Thymus (tissue), 11 donors: ENCODE measurements around the gene TMEM184A. TPM values are rescaled to one million over a fixed set of nuclear protein-coding genes. Genes with fewer than 3 reads are reported as not detected.

Experiments used
- DNase-seq, 9 donors: peaks; one replicate each; pipeline ENCODE4 v3.0.0-alpha.2; 2013; ENCODE audit warnings: low spot score in 9 of 9, low read depth in 6 of 9, missing footprints in 1 of 9
- H3K27ac ChIP-seq, 2 donors: one replicate each; pipeline ENCODE4 v1.5.1; 2013; ENCODE audit warnings: control low read depth in 1 of 2, low read depth in 1 of 2, low read length in 1 of 2, mild to moderate bottlenecking in 1 of 2, moderate library complexity in 1 of 2
- H3K27me3 ChIP-seq, 2 donors: one replicate each; pipeline ENCODE4 v1.5.1; 2013; ENCODE audit warnings: low read length in 1 of 2; ENCODE audit not compliant: control insufficient read depth in 2 of 2, insufficient read depth in 1 of 2
- H3K36me3 ChIP-seq, 2 donors: one replicate each; pipeline ENCODE4 v1.5.1; 2013; ENCODE audit warnings: low read length in 1 of 2, mild to moderate bottlenecking in 1 of 2, moderate library complexity in 1 of 2; ENCODE audit not compliant: control insufficient read depth in 2 of 2, insufficient read depth in 2 of 2
- H3K4me1 ChIP-seq, 2 donors: one replicate each; pipeline ENCODE4 v1.5.1; 2013; ENCODE audit warnings: low read length in 2 of 2; ENCODE audit not compliant: control insufficient read depth in 2 of 2, insufficient read depth in 2 of 2
- H3K4me3 ChIP-seq, 2 donors: one replicate each; pipeline ENCODE4 v1.5.1; 2013; ENCODE audit warnings: low read length in 2 of 2, control low read depth in 1 of 2, mild to moderate bottlenecking in 1 of 2
- H3K9me3 ChIP-seq, 2 donors: one replicate each; pipeline ENCODE4 v1.5.1; 2013; ENCODE audit warnings: low read length in 1 of 2, mild to moderate bottlenecking in 1 of 2; ENCODE audit not compliant: control insufficient read depth in 2 of 2, insufficient read depth in 1 of 2
- WGBS: extraction: QIAGEN DNeasy Blood & Tissue Kit; methylation state at CpG from one replicate; pipeline ENCODE4 v1.1.7; 2013; 5-methylcytosine and 5-hydroxymethylcytosine counted together
- polyA plus RNA-seq: library from polyadenylated mRNA; stranded (reverse); fragments of 200-250 nt; gene quantifications from one replicate; pipeline ENCODE4 v1.2.3, GENCODE V29; 2013
- total RNA-seq: library from RNA; stranded (reverse); fragments of 120-200 nt; gene quantifications from one replicate; pipeline ENCODE4 v1.2.4, GENCODE V29; 2013
- donor health status: healthy.

TMEM184A gene
- total and polyA plus RNA-seq, 2 donors = 0.47 to 5.6 TPM

- WGBS = 98% methylated on average over 11 of the region's 11 CpGs
- H3K27ac ChIP-seq = no peak overlapping the region
- peaks cover 5 to 10% of the 10 kb centered on the region in 2 donors for H3K4me1 ChIP-seq
- H3K4me3 ChIP-seq = no peak overlapping the region
- no peak for DNase-seq
- peaks cover 0 to 13% of the 10 kb centered on the region in 2 donors for H3K9me3 ChIP-seq
- no peaks in the 10 kb centered on the region for H3K36me3 ChIP-seq
- H3K27me3 ChIP-seq = peaks cover 0 to 5% of the 10 kb centered on the region in 2 donors
Measured at GRCh38 chr7:1597791-1598190, 41.8 kb upstream of the TMEM184A start.

- Histone ChIP-seq H3K4me1 (peaks cover 8 to 16% of the 10 kb centered on the region in 2 donors), H3K36me3 (no peaks in the 10 kb centered on the region), H3K9me3 (peaks cover 0 to 13% of the 10 kb centered on the region in 2 donors), H3K4me3 (no peak overlapping the region), H3K27ac (no peak overlapping the region), H3K27me3 (peaks cover 0 to 6% of the 10 kb centered on the region in 2 donors)
- 91% methylated on average over 16 of the region's 16 CpGs for WGBS
- no peak for DNase-seq
Measured at GRCh38 chr7:1597066-1597760, 41.2 kb upstream of the TMEM184A start.

GRCh38 chr7:1596181-1597043, 40.4 kb upstream of the TMEM184A start:
- peaks cover 0 to 10% of the 10 kb centered on the region in 2 donors for H3K27me3 ChIP-seq
- peaks cover 0 to 13% of the 10 kb centered on the region in 2 donors for H3K9me3 ChIP-seq
- H3K36me3 ChIP-seq = no peaks in the 10 kb centered on the region
- H3K4me1 ChIP-seq = peaks cover 15 to 24% of the 10 kb centered on the region in 2 donors
- DNase-seq = no peak
- no peak overlapping the region for H3K27ac ChIP-seq
- no peak overlapping the region for H3K4me3 ChIP-seq
- WGBS = 93% methylated on average over 39 of the region's 39 CpGs

GRCh38 chr7:1595636-1596035, 39.6 kb upstream of the TMEM184A start:
- H3K9me3 ChIP-seq = peaks cover 0 to 13% of the 10 kb centered on the region in 2 donors
- H3K27me3 ChIP-seq = peaks cover 0 to 10% of the 10 kb centered on the region in 2 donors
- no peak overlapping the region for H3K27ac ChIP-seq
- DNase-seq = no peak
- WGBS = 89% methylated on average over 12 of the region's 12 CpGs
- H3K36me3 ChIP-seq = no peaks in the 10 kb centered on the region
- no peak overlapping the region for H3K4me3 ChIP-seq
- peaks cover 23 to 31% of the 10 kb centered on the region in 2 donors for H3K4me1 ChIP-seq

- Histone ChIP-seq H3K9me3 (peaks cover 0 to 16% of the 10 kb centered on the region in 2 donors), H3K4me1 (peaks cover 29 to 37% of the 10 kb centered on the region in 2 donors), H3K27me3 (peaks cover 0 to 10% of the 10 kb centered on the region in 2 donors), H3K27ac (no peak overlapping the region), H3K36me3 (no peaks in the 10 kb centered on the region), H3K4me3 (no peak overlapping the region)
- no peak for DNase-seq
- WGBS = 95% methylated on average over 3 of the region's 3 CpGs
Measured at GRCh38 chr7:1595027-1595426, 39.0 kb upstream of the TMEM184A start.

- Histone ChIP-seq H3K9me3 (peaks cover 0 to 19% of the 10 kb centered on the region in 2 donors), H3K27me3 (peaks cover 0 to 10% of the 10 kb centered on the region in 2 donors), H3K4me1 (peaks cover 29 to 46% of the 10 kb centered on the region in 2 donors), H3K36me3 (no peaks in the 10 kb centered on the region), H3K4me3 (no peak overlapping the region), H3K27ac (no peak overlapping the region)
- no peak for DNase-seq
- WGBS = 95% methylated on average over 4 of the region's 4 CpGs
Measured at GRCh38 chr7:1593904-1594421, 38.0 kb upstream of the TMEM184A start.

- DNase-seq = peak in 1 of 9 donors; percentile 33
- H3K27me3 ChIP-seq = peaks cover 0 to 10% of the 10 kb centered on the region in 2 donors
Measured at GRCh38 chr7:1593091-1593866, 37.3 kb upstream of the TMEM184A start.

GRCh38 chr7:1592299-1592871, 36.4 kb upstream of the TMEM184A start:
- WGBS = 23% methylated on average over 20 of the region's 20 CpGs
- DNase-seq = peak in 6 of 9 donors; percentile 42 to 77 (median 51)
- peaks cover 1 to 15% of the 10 kb centered on the region in 2 donors for H3K9me3 ChIP-seq
- peak overlapping the region; percentile 43 to 91 for H3K27ac ChIP-seq
- no peaks in the 10 kb centered on the region for H3K36me3 ChIP-seq
- peak overlapping the region; percentile 15 to 26 for H3K4me3 ChIP-seq
- peaks cover 0 to 10% of the 10 kb centered on the region in 2 donors for H3K27me3 ChIP-seq
- peaks cover 29 to 46% of the 10 kb centered on the region in 2 donors for H3K4me1 ChIP-seq

More at GRCh38 chr7:1593091-1593866, 37.3 kb upstream of the TMEM184A start:
- Histone ChIP-seq H3K27ac (peak overlapping the region in 1 of 2 donors; percentile 91), H3K4me3 (no peak overlapping the region), H3K4me1 (peaks cover 29 to 46% of the 10 kb centered on the region in 2 donors), H3K36me3 (no peaks in the 10 kb centered on the region), H3K9me3 (peaks cover 1 to 19% of the 10 kb centered on the region in 2 donors)
- 72% methylated on average over 19 of the region's 19 CpGs for WGBS
